HepG2 (cell line): ENCODE data around the gene TUT4. TPM values are rescaled to one million over a fixed set of nuclear protein-coding genes. Genes with fewer than 3 reads are reported as not detected.
A peak's percentile ranks its signal among the peaks of the same experiment; 100 is the strongest.

Experiments
- FLYWCH1 ChIP-seq: sonication (generic); formaldehyde crosslinking; IDR thresholded peaks from 2 replicates; pipeline ENCODE4 v1.8.1; 2023; ENCODE audit warnings: mild to moderate bottlenecking, missing genetic modification reagents
- FOXK2 ChIP-seq: fragments of 450-650 bp; IDR thresholded peaks from 2 replicates; pipeline ENCODE4 v1.6.1; 2016
- MAF1 ChIP-seq: sonication (generic); formaldehyde crosslinking; IDR thresholded peaks from 2 replicates; pipeline ENCODE4 v1.5.0; 2020; ENCODE audit warnings: missing genetic modification reagents, borderline replicate concordance
- MAFF ChIP-seq: IDR thresholded peaks from 2 replicates; pipeline ENCODE4 v1.6.1; 2011; ENCODE audit warnings: low read depth, low read length, improper control_type of control experiment
- NKX3-1 ChIP-seq: sonication (generic); formaldehyde crosslinking; IDR thresholded peaks from 2 replicates; pipeline ENCODE4 v1.5.0; 2020; ENCODE audit warnings: missing genetic modification reagents
- NR2F2 ChIP-seq: IDR thresholded peaks from 2 replicates; pipeline ENCODE4 v1.6.1; 2012; ENCODE audit warnings: low read depth, inconsistent platforms, borderline replicate concordance
- POLR2AphosphoS5 ChIP-seq: IDR thresholded peaks from 2 replicates; pipeline ENCODE4 v1.6.1; 2012; ENCODE audit warnings: low read depth, low read length
- SKI ChIP-seq: fragments of 450-650 bp; IDR thresholded peaks from one replicate; pipeline ENCODE4 v1.6.1; 2018; ENCODE audit warnings: mild to moderate bottlenecking; ENCODE audit not compliant: partially characterized antibody
- SYNCRIP ChIP-seq: fragments of 200-400 bp; formaldehyde crosslinking; IDR thresholded peaks from 2 replicates; pipeline ENCODE4 v1.6.1; 2018; ENCODE audit warnings: mild to moderate bottlenecking, low read depth, low read length; ENCODE audit not compliant: insufficient read depth
- TGIF2 ChIP-seq: IDR thresholded peaks from 2 replicates; pipeline ENCODE4 v1.6.1; 2016; ENCODE audit warnings: control low read depth, missing compliant biosample characterization
- ZMAT3 ChIP-seq: sonication (generic); formaldehyde crosslinking; conservative IDR thresholded peaks from 2 replicates; pipeline ENCODE4 v1.7.0; 2021; ENCODE audit warnings: missing genetic modification reagents
- ZNF431 ChIP-seq: sonication (generic); formaldehyde crosslinking; IDR thresholded peaks from 2 replicates; pipeline ENCODE4 v1.9.0; 2022; ENCODE audit warnings: missing genetic modification reagents, low read depth, mild to moderate bottlenecking, borderline replicate concordance
- ZNF552 ChIP-seq: sonication (generic); formaldehyde crosslinking; IDR thresholded peaks from 2 replicates; pipeline ENCODE4 v1.9.0; 2022; ENCODE audit warnings: missing genetic modification reagents, mild to moderate bottlenecking, borderline replicate concordance
- ZNF562 ChIP-seq: sonication (generic); formaldehyde crosslinking; IDR thresholded peaks from 2 replicates; pipeline ENCODE4 v1.8.0; 2022; ENCODE audit warnings: missing genetic modification reagents, borderline replicate concordance
- ZNF652 ChIP-seq: IDR thresholded peaks from 2 replicates; pipeline ENCODE4 v1.6.1; 2016; ENCODE audit warnings: low read depth, borderline replicate concordance
- ZNF776 ChIP-seq: sonication (generic); formaldehyde crosslinking; IDR thresholded peaks from 2 replicates; pipeline ENCODE4 v1.4.0; 2020; ENCODE audit warnings: mild to moderate bottlenecking, missing genetic modification reagents
- ZNF883 ChIP-seq: sonication (generic); formaldehyde crosslinking; IDR thresholded peaks from 2 replicates; pipeline ENCODE4 v1.5.1; 2020; ENCODE audit warnings: mild to moderate bottlenecking, missing genetic modification reagents; ENCODE audit errors: not compliant biosample characterization
- polyA plus RNA-seq, 8 experiments: library from polyadenylated mRNA; depleted of rRNA in 3 of 8; stranded (reverse) in 7 of 8; unstranded in 1 of 8; fragments of >200 nt; fragmentation: Illumina TruSeq in 4 of 8; extraction: Trizol in 4 of 8; gene quantifications; 2 replicates each; pipeline versions ENCODE4 v1.2.1 to v1.2.3, GENCODE V29; 2011 to 2016; ENCODE audit warnings: low read depth in 4 of 8, missing spikeins in 1 of 8, mixed read lengths in 1 of 8; ENCODE audit not compliant: insufficient read depth in 1 of 8
- total RNA-seq, 5 experiments: library from RNA; depleted of rRNA; stranded (reverse); fragments of >200 nt; fragmentation: Illumina TruSeq; extraction: Trizol; gene quantifications; 2 replicates each; pipeline ENCODE4 v1.2.3, GENCODE V29; 2016; ENCODE audit warnings: low read depth in 1 of 5
- TF ChIP-seq, protein P1 (sequence below): sonication (generic); formaldehyde crosslinking; IDR thresholded peaks from 2 replicates; pipeline ENCODE4 v1.4.0; 2020; ENCODE audit warnings: mild to moderate bottlenecking, missing genetic modification reagents
- TF ChIP-seq, protein P2 (sequence below): sonication (generic); formaldehyde crosslinking; IDR thresholded peaks from 2 replicates; pipeline ENCODE4 v1.4.0; 2020; ENCODE audit warnings: mild to moderate bottlenecking, low read depth, missing genetic modification reagents
- TF ChIP-seq, protein P3 (sequence below): sonication (generic); formaldehyde crosslinking; conservative IDR thresholded peaks from 2 replicates; pipeline ENCODE4 v1.8.0; 2022; ENCODE audit warnings: mild to moderate bottlenecking, moderate library complexity, missing genetic modification reagents
- TF ChIP-seq, protein P4 (sequence below): sonication (generic); formaldehyde crosslinking; IDR thresholded peaks from 2 replicates; pipeline ENCODE4 v1.8.0; 2023; ENCODE audit warnings: mild to moderate bottlenecking, missing genetic modification reagents

The TUT4 gene
- total and polyA plus RNA-seq, 2 of the 13 experiments (the other 11 are each of a cell fraction or from before 2014, with no cell fraction given): 44.7 to 53.5 TPM

DNA sequence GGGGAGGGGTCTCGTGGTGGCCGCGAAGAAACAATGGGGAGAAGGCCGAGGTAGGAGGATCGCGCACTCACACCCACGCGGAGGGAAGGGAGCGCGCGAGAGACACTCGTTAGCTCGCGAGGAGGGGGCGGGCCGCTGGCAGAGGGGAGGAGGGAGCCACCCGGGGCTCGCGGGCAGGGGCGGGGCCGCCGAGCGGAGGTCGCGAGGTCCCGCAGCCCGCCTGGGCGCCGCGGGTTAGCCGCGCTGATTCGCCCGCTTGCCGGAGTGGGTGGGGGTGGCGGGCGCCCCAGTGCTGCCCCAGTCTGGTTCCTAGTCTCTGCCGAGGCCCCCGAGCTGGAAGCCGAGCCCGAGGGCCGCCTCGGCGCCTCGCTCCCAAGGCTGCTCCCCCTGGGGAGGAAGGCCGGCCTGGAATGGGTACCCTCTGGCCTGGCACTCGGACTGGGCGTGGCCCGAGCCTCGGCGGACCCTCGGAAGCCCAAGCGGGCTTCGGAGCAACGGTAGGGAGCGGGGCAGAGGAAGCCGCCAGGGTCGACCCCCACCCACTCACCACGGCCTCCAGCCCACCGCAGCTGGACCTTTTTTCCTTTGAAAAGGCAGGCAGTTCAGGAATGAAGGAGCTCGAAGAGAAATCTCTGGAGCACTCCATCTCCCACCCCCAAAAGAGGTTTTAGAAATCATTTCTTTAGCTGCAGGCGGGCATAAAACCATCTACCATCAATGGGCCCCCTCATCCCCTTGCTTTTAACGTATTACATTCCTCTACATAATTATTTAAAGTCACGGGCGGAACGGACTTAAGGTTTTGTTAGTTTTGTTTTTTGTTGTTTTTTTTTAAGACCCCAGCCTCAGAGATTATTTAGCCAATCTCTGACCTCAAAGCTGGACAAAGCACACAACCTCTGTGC is 722 bp upstream of the TUT4 start (continued):
- TF ChIP-seq ZNF552: no peak
- TF ChIP-seq ZNF883: peak; percentile 56
- TF ChIP-seq ZNF776 (CRISPR knock-in tag): no peak
- TF ChIP-seq FOXK2: no peak
- TF ChIP-seq NKX3-1 (CRISPR knock-in tag): no peak; the same call in 1 of the 2 replicates
- TF ChIP-seq, protein P1, sequence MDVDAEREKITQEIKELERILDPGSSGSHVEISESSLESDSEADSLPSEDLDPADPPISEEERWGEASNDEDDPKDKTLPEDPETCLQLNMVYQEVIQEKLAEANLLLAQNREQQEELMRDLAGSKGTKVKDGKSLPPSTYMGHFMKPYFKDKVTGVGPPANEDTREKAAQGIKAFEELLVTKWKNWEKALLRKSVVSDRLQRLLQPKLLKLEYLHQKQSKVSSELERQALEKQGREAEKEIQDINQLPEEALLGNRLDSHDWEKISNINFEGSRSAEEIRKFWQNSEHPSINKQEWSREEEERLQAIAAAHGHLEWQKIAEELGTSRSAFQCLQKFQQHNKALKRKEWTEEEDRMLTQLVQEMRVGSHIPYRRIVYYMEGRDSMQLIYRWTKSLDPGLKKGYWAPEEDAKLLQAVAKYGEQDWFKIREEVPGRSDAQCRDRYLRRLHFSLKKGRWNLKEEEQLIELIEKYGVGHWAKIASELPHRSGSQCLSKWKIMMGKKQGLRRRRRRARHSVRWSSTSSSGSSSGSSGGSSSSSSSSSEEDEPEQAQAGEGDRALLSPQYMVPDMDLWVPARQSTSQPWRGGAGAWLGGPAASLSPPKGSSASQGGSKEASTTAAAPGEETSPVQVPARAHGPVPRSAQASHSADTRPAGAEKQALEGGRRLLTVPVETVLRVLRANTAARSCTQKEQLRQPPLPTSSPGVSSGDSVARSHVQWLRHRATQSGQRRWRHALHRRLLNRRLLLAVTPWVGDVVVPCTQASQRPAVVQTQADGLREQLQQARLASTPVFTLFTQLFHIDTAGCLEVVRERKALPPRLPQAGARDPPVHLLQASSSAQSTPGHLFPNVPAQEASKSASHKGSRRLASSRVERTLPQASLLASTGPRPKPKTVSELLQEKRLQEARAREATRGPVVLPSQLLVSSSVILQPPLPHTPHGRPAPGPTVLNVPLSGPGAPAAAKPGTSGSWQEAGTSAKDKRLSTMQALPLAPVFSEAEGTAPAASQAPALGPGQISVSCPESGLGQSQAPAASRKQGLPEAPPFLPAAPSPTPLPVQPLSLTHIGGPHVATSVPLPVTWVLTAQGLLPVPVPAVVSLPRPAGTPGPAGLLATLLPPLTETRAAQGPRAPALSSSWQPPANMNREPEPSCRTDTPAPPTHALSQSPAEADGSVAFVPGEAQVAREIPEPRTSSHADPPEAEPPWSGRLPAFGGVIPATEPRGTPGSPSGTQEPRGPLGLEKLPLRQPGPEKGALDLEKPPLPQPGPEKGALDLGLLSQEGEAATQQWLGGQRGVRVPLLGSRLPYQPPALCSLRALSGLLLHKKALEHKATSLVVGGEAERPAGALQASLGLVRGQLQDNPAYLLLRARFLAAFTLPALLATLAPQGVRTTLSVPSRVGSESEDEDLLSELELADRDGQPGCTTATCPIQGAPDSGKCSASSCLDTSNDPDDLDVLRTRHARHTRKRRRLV (CRISPR knock-in tag): no peak
- TF ChIP-seq POLR2AphosphoS5: peak; percentile 67
- no peak for TF ChIP-seq ZNF562 (CRISPR knock-in tag)
- TF ChIP-seq, protein P2, sequence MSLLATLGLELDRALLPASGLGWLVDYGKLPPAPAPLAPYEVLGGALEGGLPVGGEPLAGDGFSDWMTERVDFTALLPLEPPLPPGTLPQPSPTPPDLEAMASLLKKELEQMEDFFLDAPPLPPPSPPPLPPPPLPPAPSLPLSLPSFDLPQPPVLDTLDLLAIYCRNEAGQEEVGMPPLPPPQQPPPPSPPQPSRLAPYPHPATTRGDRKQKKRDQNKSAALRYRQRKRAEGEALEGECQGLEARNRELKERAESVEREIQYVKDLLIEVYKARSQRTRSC (CRISPR knock-in tag): peak; percentile 84; the same call in 1 of the 2 replicates
- peak; percentile 59; the same call in 1 of the 2 replicates for TF ChIP-seq ZNF431
- no peak for TF ChIP-seq ZNF652
- TF ChIP-seq SKI: peak; percentile 67
- TF ChIP-seq, protein P3, sequence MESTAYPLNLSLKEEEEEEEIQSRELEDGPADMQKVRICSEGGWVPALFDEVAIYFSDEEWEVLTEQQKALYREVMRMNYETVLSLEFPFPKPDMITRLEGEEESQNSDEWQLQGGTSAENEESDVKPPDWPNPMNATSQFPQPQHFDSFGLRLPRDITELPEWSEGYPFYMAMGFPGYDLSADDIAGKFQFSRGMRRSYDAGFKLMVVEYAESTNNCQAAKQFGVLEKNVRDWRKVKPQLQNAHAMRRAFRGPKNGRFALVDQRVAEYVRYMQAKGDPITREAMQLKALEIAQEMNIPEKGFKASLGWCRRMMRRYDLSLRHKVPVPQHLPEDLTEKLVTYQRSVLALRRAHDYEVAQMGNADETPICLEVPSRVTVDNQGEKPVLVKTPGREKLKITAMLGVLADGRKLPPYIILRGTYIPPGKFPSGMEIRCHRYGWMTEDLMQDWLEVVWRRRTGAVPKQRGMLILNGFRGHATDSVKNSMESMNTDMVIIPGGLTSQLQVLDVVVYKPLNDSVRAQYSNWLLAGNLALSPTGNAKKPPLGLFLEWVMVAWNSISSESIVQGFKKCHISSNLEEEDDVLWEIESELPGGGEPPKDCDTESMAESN (CRISPR knock-in tag): no peak
- no peak for TF ChIP-seq MAFF
- no peak for TF ChIP-seq SYNCRIP
- TF ChIP-seq ZMAT3 (CRISPR knock-in tag): peak; percentile 55; the same call in 1 of the 2 replicates
- TF ChIP-seq, protein P4, sequence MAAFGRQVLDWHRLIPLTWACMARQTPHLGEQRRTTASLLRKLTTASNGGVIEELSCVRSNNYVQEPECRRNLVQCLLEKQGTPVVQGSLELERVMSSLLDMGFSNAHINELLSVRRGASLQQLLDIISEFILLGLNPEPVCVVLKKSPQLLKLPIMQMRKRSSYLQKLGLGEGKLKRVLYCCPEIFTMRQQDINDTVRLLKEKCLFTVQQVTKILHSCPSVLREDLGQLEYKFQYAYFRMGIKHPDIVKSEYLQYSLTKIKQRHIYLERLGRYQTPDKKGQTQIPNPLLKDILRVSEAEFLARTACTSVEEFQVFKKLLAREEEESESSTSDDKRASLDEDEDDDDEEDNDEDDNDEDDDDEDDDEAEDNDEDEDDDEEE (CRISPR knock-in tag): no peak
- no peak for TF ChIP-seq NR2F2
- TF ChIP-seq TGIF2 (CRISPR knock-in tag): no peak
- 0 out of 2 replicates have a peak, but pooled peaks have one; percentile 49 for TF ChIP-seq MAF1 (CRISPR knock-in tag)
- TF ChIP-seq FLYWCH1 (CRISPR knock-in tag): no peak
